HG02973 (cell line): ENCODE results near the gene CDC27.
"Not testable (repeated sequence)": the region's sequence is repeated elsewhere in the genome, so short reads cannot be mapped to it uniquely, and the experiment has no call there.

Experiments
- ATAC-seq: cut with Tn5 transposase; IDR thresholded peaks from one replicate; pipeline ENCODE4 v1.9.1; 2021; ENCODE audit warnings: moderate library complexity; ENCODE audit not compliant: unreplicated experiment

The CDC27 gene

GRCh38 chr17:47077576-47077975, 111.5 kb downstream of the CDC27 start:
- no peak for ATAC-seq

GRCh38 chr17:47076171-47076570, 112.9 kb downstream of the CDC27 start:
- ATAC-seq = no peak

GRCh38 chr17:47074361-47074760, 114.7 kb downstream of the CDC27 start:
- not testable (repeated sequence) for ATAC-seq

- not testable (repeated sequence) for ATAC-seq
These were observed 115.5 kb downstream of the CDC27 start for GRCh38 chr17:47073629-47074028.

- ATAC-seq = no peak
These were observed 116.2 kb downstream of the CDC27 start for GRCh38 chr17:47072886-47073285.

- not testable (repeated sequence) for ATAC-seq
These were observed 117.9 kb downstream of the CDC27 start for GRCh38 chr17:47071171-47071570.

GRCh38 chr17:47070266-47070665, 118.8 kb downstream of the CDC27 start:
- ATAC-seq = not testable (repeated sequence)
